Epithelial cell of proximal tubule (primary cell): Measurements from ENCODE around the gene ITPR1. TPM values are rescaled to one million over a fixed set of nuclear protein-coding genes. Genes with fewer than 3 reads are reported as not detected.

Experiments
- DNase-seq: peaks from one replicate; pipeline ENCODE4 v3.0.0-alpha.2; 2011; ENCODE audit warnings: low read depth
- H3K4me3 ChIP-seq: 2 replicates; pipeline ENCODE4 v1.5.1; 2011; ENCODE audit warnings: low read depth, mild to moderate bottlenecking, low read length
- total RNA-seq: library from RNA; depleted of rRNA; stranded (reverse); fragments of >200 nt; gene quantifications from 2 replicates; pipeline ENCODE4 v1.2.3, GENCODE V29; 2015
- TF ChIP-seq, protein P1 (sequence below): conservative IDR thresholded peaks from 2 replicates; pipeline ENCODE4 v1.5.1; 2012; ENCODE audit warnings: low read depth, mild to moderate bottlenecking, low read length

The ITPR1 gene
- total RNA-seq, 1 donor from 2014 or later = 4.6 TPM

DNA sequence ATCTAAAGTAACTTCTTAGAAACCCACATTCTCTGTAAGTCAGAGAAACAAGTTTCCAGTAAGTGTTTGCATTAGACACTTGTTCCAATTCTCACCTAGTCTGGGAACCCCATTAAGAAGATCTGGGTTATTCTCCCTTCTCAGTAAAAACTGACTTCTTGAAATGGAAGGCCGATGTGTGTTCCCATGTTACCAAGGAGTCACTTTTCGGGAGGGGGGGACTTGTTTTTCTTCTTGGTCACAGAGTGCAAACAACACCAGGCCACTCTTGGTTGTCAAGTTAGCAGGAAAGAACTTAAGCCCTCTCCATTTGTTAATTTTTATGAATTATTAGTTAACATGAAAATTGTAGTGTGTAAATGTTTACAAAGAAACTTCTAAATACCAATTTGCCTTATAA is 55.6 kb downstream of the ITPR1 start:
- DNase-seq = no peak
- TF ChIP-seq, protein P1, sequence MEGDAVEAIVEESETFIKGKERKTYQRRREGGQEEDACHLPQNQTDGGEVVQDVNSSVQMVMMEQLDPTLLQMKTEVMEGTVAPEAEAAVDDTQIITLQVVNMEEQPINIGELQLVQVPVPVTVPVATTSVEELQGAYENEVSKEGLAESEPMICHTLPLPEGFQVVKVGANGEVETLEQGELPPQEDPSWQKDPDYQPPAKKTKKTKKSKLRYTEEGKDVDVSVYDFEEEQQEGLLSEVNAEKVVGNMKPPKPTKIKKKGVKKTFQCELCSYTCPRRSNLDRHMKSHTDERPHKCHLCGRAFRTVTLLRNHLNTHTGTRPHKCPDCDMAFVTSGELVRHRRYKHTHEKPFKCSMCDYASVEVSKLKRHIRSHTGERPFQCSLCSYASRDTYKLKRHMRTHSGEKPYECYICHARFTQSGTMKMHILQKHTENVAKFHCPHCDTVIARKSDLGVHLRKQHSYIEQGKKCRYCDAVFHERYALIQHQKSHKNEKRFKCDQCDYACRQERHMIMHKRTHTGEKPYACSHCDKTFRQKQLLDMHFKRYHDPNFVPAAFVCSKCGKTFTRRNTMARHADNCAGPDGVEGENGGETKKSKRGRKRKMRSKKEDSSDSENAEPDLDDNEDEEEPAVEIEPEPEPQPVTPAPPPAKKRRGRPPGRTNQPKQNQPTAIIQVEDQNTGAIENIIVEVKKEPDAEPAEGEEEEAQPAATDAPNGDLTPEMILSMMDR = no peak
- no peak overlapping the region for H3K4me3 ChIP-seq

DNA sequence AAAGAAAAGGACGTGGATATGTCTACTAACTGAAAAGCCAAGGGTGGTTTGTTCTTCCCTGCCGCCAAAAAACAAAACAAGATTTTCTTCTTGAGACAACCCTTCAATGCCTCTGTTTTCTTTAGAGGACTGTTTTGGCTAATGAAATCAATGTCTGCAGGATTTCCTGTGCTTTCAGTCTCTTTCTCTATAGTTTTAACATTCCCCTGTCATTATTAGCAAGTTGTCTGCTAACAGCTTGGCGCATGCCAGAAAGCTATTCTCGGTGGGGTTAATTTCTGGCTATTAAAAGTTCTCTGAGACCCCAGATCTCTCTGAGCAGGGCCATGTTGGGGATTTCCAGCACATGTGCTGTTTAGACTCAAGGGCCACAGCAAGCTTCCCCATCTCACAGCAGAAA is 56.7 kb downstream of the ITPR1 start:
- TF ChIP-seq, protein P1 = no peak
- no peak for DNase-seq

DNA sequence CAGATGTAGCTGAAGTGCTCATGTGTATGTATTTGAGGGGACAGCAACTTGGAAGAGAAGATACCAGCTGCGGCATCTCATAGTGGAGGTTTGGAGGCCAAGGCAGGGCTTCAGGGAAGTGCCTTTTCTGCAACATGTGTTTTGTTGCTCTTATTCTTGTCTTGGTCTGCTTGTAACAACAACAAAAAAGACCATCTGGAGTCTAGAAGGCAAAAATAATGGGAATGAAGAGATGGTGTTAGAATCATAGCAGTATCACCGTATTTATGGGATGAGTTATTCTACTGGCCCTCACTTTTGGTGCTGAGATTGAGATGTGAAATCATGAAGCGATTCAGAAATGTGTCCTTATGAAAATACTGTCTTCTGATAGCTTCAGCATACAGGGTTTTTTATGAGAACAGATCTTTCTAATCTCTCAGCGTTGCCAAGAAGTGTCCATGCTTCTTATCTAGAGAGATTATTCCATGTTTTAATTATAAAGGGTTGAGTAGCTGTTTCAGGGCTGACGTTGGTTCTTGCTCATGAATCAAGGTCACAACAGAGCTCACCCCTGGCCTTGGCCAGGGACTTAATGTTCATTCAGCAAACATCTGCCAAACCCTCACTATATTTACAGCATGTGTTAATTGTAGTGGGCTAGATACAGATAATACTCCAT is 58.0 kb downstream of the ITPR1 start:
- TF ChIP-seq, protein P1 = no peak
- H3K4me3 ChIP-seq = no peak overlapping the region
- DNase-seq = no peak

More for the DNA sequence above, 56.7 kb downstream of the ITPR1 start:
- no peak overlapping the region for H3K4me3 ChIP-seq

DNA sequence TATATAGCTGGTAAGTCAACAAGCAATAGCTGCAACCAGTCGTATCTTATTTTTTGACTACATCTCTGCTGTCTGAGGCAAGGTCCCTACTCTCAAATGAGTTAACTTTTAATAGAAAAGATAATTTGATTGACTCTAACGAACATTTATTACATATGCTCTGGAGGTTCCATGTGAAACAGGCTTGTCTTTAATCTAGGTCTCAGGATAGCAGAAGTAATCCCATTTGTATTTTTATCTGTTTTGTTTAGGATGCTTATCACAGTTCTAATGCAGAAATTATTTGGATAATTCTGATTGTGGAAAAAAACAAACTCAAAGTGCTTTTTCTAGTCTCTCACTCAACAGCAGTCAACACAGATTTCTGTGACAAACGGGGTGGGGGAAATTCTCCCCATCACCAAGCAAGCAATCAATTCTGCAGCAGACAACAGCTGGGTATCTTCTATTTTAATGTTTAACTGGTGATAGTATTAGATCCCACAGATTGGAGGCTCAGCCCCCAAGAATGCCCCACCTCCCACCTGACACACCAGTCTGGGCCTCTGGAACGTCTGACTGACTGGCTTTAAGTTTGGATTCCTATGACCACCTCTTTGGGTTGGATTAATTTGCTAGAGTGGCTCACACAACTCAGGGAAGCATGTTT is 58.8 kb downstream of the ITPR1 start:
- TF ChIP-seq, protein P1 = no peak
- no peak for DNase-seq
- H3K4me3 ChIP-seq = no peak overlapping the region

DNA sequence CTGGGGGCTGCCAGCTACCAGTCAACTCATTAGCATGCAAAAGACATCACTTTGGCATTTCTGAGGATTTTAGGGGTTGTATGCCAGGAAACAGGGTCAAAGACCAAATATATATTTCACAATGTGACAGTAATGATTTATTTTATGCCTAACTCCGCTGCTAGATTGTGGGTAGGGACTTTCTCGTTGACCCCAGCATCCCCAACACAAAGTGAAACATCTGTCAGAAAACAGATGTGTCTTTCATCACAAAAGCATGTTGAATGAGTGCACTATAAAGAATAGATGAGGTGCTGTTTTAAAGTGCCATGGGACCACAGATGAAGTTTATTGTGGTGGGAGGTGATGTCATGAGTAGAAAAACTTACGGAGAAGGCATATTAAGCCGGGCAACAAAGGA is 59.7 kb downstream of the ITPR1 start:
- no peak for DNase-seq
- TF ChIP-seq, protein P1 = no peak
- H3K4me3 ChIP-seq = no peak overlapping the region

DNA sequence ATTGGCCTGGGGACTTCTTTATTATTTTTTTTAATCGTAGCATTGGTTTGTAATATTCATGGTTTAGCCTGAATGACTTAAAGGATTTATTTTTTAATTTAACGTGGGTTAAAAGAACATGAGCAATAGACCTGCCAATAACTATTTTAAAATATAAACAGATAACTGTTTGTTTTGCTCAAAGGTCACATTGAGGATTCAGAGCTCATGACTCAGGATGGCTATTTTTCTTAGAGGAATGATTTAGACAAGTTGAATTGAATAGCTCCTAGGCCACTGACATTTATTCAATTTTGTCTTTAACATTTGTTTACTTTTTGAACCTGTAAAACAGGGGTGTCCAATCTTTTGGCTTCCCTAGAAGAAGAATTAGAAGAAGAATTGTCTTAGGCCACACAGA is 68.5 kb downstream of the ITPR1 start:
- TF ChIP-seq, protein P1 = no peak
- H3K4me3 ChIP-seq = no peak overlapping the region
- no peak for DNase-seq

DNA sequence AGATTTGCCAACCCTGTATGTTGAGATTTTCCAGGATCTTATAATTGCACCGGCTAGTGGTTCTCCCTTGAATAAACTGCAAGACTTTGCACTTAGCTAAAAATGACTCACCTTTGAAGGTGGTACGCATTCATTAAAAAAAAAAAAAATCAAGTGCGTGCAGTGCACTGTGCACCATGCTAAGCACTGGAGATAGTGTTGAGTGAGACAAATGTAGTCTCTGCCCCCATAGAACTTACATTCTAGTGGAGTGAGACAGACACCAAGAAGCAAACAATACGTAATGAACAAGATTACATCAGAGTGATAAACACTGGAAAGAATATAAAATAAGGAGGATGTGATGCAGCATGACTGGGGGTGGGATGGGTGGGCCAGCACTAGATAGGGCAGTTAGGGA is 69.4 kb downstream of the ITPR1 start:
- TF ChIP-seq, protein P1 = no peak
- no peak for DNase-seq
- H3K4me3 ChIP-seq = no peak overlapping the region
